ENCODE data around the gene NDUFA13. TPM values are rescaled to one million over a fixed set of nuclear protein-coding genes. Genes with fewer than 3 reads are reported as not detected.

The NDUFA13 gene
- total RNA-seq, 1 experiment from 2014 or later = 339 TPM

DNA sequence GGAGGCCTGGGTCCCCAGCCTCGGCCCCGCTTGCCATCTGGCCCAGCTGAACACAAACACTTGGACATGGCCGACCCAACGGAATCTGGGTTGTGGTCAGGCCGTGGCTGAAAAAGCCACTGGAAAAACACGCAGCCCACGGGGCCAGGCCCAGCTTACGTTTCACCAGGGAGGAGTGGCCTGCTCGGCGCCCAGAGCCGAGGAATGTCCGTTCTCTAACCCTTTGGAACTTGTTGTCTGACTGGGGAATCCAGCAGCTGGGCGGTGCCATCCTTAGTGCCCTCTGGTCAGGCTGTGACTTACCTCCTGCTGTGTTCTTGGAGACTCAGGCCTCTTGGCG lies 35.8 kb downstream of the NDUFA13 start:
- Histone ChIP-seq H3K9ac (ENCODE audit: low read length) (no peak overlapping the region), H4K20me1 (ENCODE audit: insufficient read depth) (no peaks in the 10 kb centered on the region), H3K36me3 (ENCODE audit: control insufficient read depth in 1 of 2, insufficient read depth in 2 of 2, low read length in 2 of 2) (no peaks in the 10 kb centered on the region), H3K79me2 (ENCODE audit: insufficient read depth, low read length) (no peaks in the 10 kb centered on the region), H3K4me2 (ENCODE audit: low read length) (no peak overlapping the region), H3K9me2 (ENCODE audit: insufficient read depth) (no peaks in the 10 kb centered on the region), H2AFZ (ENCODE audit: low read depth, low read length, poor library complexity, severe bottlenecking) (no peak overlapping the region), H3K9me3 (ENCODE audit: control insufficient read depth in 1 of 2, insufficient read depth in 1 of 2, low read depth in 1 of 2, low read length in 2 of 2) (no peaks in the 10 kb centered on the region), H3K27ac (ENCODE audit: low read depth, low read length) (no peak overlapping the region; the same call in 1 of the 2 replicates), H3K4me3 (replicated peaks in 1 of 2; ENCODE audit: low read depth in 1 of 2, low read length in 2 of 2) (no peak overlapping the region), H3K4me1 (ENCODE audit: control insufficient read depth in 1 of 2, insufficient read depth in 2 of 2, low read length in 2 of 2) (no peaks in the 10 kb centered on the region), H3K27me3 (ENCODE audit: insufficient read depth, low read length) (no peaks in the 10 kb centered on the region)
- no TSS peak for BruUV-seq (replicated peaks)
- intact Hi-C loops (cut with micrococcal nuclease) = no loop called here
- ATAC-seq (no peak), DNase-seq (ENCODE audit: low read depth, low spot score) (no peak)
- ChIA-PET CTCF (interaction anchor here (1.3 to 4.9 kb wide), 3 partner anchors 12 to 62 kb away, joined by 3 to 52 read pairs (median 14); no protein-coding TSS in a partner anchor), RAD21 (ENCODE audit: low non-redundant PET in 1 of 2, low total read pairs in 2 of 2, uncharacterized antibody in 2 of 2, unreplicated experiment in 2 of 2) (interaction anchor here in 1 of 2 experiments (0.6 kb wide), 1 partner anchor 77 kb away, joined by 3 read pairs; no protein-coding TSS in a partner anchor), POLR2A (no interaction called here)
- TF ChIP-seq, protein P1, sequence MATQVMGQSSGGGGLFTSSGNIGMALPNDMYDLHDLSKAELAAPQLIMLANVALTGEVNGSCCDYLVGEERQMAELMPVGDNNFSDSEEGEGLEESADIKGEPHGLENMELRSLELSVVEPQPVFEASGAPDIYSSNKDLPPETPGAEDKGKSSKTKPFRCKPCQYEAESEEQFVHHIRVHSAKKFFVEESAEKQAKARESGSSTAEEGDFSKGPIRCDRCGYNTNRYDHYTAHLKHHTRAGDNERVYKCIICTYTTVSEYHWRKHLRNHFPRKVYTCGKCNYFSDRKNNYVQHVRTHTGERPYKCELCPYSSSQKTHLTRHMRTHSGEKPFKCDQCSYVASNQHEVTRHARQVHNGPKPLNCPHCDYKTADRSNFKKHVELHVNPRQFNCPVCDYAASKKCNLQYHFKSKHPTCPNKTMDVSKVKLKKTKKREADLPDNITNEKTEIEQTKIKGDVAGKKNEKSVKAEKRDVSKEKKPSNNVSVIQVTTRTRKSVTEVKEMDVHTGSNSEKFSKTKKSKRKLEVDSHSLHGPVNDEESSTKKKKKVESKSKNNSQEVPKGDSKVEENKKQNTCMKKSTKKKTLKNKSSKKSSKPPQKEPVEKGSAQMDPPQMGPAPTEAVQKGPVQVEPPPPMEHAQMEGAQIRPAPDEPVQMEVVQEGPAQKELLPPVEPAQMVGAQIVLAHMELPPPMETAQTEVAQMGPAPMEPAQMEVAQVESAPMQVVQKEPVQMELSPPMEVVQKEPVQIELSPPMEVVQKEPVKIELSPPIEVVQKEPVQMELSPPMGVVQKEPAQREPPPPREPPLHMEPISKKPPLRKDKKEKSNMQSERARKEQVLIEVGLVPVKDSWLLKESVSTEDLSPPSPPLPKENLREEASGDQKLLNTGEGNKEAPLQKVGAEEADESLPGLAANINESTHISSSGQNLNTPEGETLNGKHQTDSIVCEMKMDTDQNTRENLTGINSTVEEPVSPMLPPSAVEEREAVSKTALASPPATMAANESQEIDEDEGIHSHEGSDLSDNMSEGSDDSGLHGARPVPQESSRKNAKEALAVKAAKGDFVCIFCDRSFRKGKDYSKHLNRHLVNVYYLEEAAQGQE (IDR thresholded peaks at IDR 0.05; ENCODE audit: low read depth) = no peak
- TF ChIP-seq POLR2A (IDR thresholded peaks at IDR 0.05; ENCODE audit: borderline replicate concordance, extremely low read depth, insufficient read depth, insufficient read length) (no peak), ZNF274 (IDR thresholded peaks at IDR 0.05; ENCODE audit: low read depth, low read length) (no peak), YY1 (IDR thresholded peaks at IDR 0.05; ENCODE audit: extremely low read depth, insufficient replicate concordance, low read depth, low read length) (no peak)

DNA sequence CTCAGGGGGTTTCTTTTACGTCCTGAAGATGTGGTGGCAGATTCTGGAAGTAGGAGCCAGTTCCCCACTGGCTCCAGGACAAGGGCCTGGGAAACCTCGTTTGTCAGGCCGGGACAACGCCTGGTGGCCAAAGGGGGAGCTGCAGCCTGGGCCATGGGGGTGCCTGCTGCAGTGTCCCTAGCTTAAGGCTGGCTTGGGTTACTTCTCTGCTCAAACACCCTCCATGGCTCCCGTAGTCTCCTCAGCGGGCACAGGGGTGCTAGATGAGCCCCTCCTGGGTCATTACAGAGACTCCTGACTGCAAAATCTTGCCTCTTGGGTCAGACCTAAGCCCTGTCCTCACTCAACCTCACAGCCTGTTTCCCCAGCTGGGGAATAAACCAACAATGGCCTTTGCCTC lies 36.8 kb downstream of the NDUFA13 start:
- ATAC-seq = peak; percentile 81
- H3K27ac ChIP-seq (ENCODE audit: low read depth, low read length) = no peak overlapping the region
- H3K9me2 ChIP-seq (ENCODE audit: insufficient read depth) = no peaks in the 10 kb centered on the region
- intact Hi-C loops (cut with micrococcal nuclease) = no loop called here
- no peak overlapping the region for H3K9ac ChIP-seq (ENCODE audit: low read length)
- H4K20me1 ChIP-seq (ENCODE audit: insufficient read depth) = no peaks in the 10 kb centered on the region
- BruUV-seq (replicated peaks) = no TSS peak
- H3K4me2 ChIP-seq (ENCODE audit: low read length) = no peak overlapping the region
- POLR2A ChIA-PET = interaction anchor here (0.8 kb wide), 1 partner anchor 12 kb away, joined by 3 read pairs; no protein-coding TSS in a partner anchor
- RAD21 ChIA-PET (ENCODE audit: low non-redundant PET in 1 of 2, low total read pairs in 2 of 2, uncharacterized antibody in 2 of 2, unreplicated experiment in 2 of 2) = interaction anchor here (0.7 to 1.0 kb wide), 2 partner anchors 21 to 27 kb away, joined by 3 to 5 read pairs; no protein-coding TSS in a partner anchor
- H3K27me3 ChIP-seq (ENCODE audit: insufficient read depth, low read length) = no peaks in the 10 kb centered on the region
- no peaks in the 10 kb centered on the region for H3K36me3 ChIP-seq (ENCODE audit: control insufficient read depth in 1 of 2, insufficient read depth in 2 of 2, low read length in 2 of 2)
- TF ChIP-seq JUND (IDR thresholded peaks at IDR 0.05) (no peak), RAD21 (IDR thresholded peaks at IDR 0.05; ENCODE audit: low read depth) (peak; percentile 47; the same call in 1 of the 2 replicates), CTCF (IDR thresholded peaks at IDR 0.05 in 2 of 3, conservative IDR thresholded peaks at IDR 0.05 in 1 of 3; ENCODE audit: borderline replicate concordance in 1 of 3, insufficient read depth in 1 of 3, low read depth in 2 of 3, low read length in 2 of 3) (peak; percentile 22 to 84 (median 69); a peak in 4 of 6 replicates)
- CTCF ChIA-PET = interaction anchor here (0.6 to 4.9 kb wide), 10 partner anchors 9 to 63 kb away, joined by 3 to 52 read pairs (median 3); partner anchors contain the start of gene YJEFN3
- H3K4me3 ChIP-seq (replicated peaks in 1 of 2; ENCODE audit: low read depth in 1 of 2, low read length in 2 of 2) = no peak overlapping the region
- no peak overlapping the region for H2AFZ ChIP-seq (ENCODE audit: low read depth, low read length, poor library complexity, severe bottlenecking)
- H3K79me2 ChIP-seq (ENCODE audit: insufficient read depth, low read length) = no peaks in the 10 kb centered on the region
- no peaks in the 10 kb centered on the region for H3K4me1 ChIP-seq (ENCODE audit: control insufficient read depth in 1 of 2, insufficient read depth in 2 of 2, low read length in 2 of 2)
- DNase-seq (ENCODE audit: low read depth, low spot score) = no peak
- H3K9me3 ChIP-seq (ENCODE audit: control insufficient read depth in 1 of 2, insufficient read depth in 1 of 2, low read depth in 1 of 2, low read length in 2 of 2) = no peaks in the 10 kb centered on the region

Data from HCT116 (cell line).